ENCODE data around the gene SRSF12.
"Not testable (repeated sequence)": the region's sequence is repeated elsewhere in the genome, so short reads cannot be mapped to it uniquely, and the experiment has no call there.

The SRSF12 gene

GRCh38 chr6:89128256-89128671 is 10.4 kb upstream of the SRSF12 start:
- DNase-seq (ENCODE audit: low spot score), result not testable (repeated sequence)

- peak; percentile 19 for DNase-seq (ENCODE audit: low spot score)
Measured at GRCh38 chr6:89122625-89123024, 4.8 kb upstream of the SRSF12 start.

- no peak for DNase-seq (ENCODE audit: low spot score)
Measured at GRCh38 chr6:89121934-89122333, 4.1 kb upstream of the SRSF12 start.

GRCh38 chr6:89120371-89120770 is 2.5 kb upstream of the SRSF12 start:
- no peak for DNase-seq (ENCODE audit: low spot score)

- DNase-seq (ENCODE audit: low spot score), result no peak
Measured at GRCh38 chr6:89118931-89119330, 1.1 kb upstream of the SRSF12 start.

- DNase-seq (ENCODE audit: low spot score), result no peak
Measured at GRCh38 chr6:89116702-89117101, 1.2 kb downstream of the SRSF12 start.

- peak; percentile 24 for DNase-seq (ENCODE audit: low spot score)
Measured at GRCh38 chr6:89111933-89112332, 5.9 kb downstream of the SRSF12 start.

GRCh38 chr6:89110284-89110683 is 7.6 kb downstream of the SRSF12 start:
- DNase-seq (ENCODE audit: low spot score), result no peak

- DNase-seq (ENCODE audit: low spot score), result no peak
Measured at GRCh38 chr6:89100114-89100513, 17.8 kb downstream of the SRSF12 start.

- DNase-seq (ENCODE audit: low spot score), result no peak
Measured at GRCh38 chr6:89098461-89098860, 19.4 kb downstream of the SRSF12 start.

- DNase-seq (ENCODE audit: low spot score), result no peak
Measured at GRCh38 chr6:89087881-89088280, 30.0 kb downstream of the SRSF12 start.

- no peak for DNase-seq (ENCODE audit: low spot score)
Measured at GRCh38 chr6:89085409-89086205, 32.3 kb downstream of the SRSF12 start.

- no peak for DNase-seq (ENCODE audit: low spot score)
Measured at GRCh38 chr6:89084954-89085353, 32.9 kb downstream of the SRSF12 start.

GRCh38 chr6:89084542-89084941 is 33.3 kb downstream of the SRSF12 start:
- DNase-seq (ENCODE audit: low spot score), result no peak

- no peak for DNase-seq (ENCODE audit: low spot score)
Measured at GRCh38 chr6:89082486-89082891, 35.4 kb downstream of the SRSF12 start.

GRCh38 chr6:89081423-89082322 is 36.2 kb downstream of the SRSF12 start:
- peak; percentile 96 for DNase-seq (ENCODE audit: low spot score)

GRCh38 chr6:89081129-89081422 is 36.8 kb downstream of the SRSF12 start:
- DNase-seq (ENCODE audit: low spot score), result no peak

- peak; percentile 100 for DNase-seq (ENCODE audit: low spot score)
Measured at GRCh38 chr6:89080281-89081128, 37.4 kb downstream of the SRSF12 start, which contains the start of gene PNRC1. PNRC1 (plus strand) TSS chr6:89080751; CDS start chr6:89080895, 144 bp downstream.

GRCh38 chr6:89079511-89080234 is 38.2 kb downstream of the SRSF12 start:
- peak; percentile 77 for DNase-seq (ENCODE audit: low spot score)

- DNase-seq (ENCODE audit: low spot score), result no peak
Measured at GRCh38 chr6:89073840-89074239, 44.0 kb downstream of the SRSF12 start.

- peak; percentile 11 for DNase-seq (ENCODE audit: low spot score)
Measured at GRCh38 chr6:89073014-89073620, 44.8 kb downstream of the SRSF12 start.
